Small intestine (tissue), 7 donors: ENCODE data around the gene CADPS. TPM values are rescaled to one million over a fixed set of nuclear protein-coding genes. Genes with fewer than 3 reads are reported as not detected.
A peak's percentile ranks its signal among the peaks of the same experiment; 100 is the strongest.

Source experiments
- DNase-seq, 2 donors: peaks; one replicate each; pipeline versions ENCODE4 v3.0.0 to v3.0.0-alpha.2; 2013
- FAIRE-seq: peaks from 2 replicates; lab custom pipeline; 2012; peaks lifted over from hg19 to GRCh38; lab: Jason Lieb, UNC
- H3K27ac ChIP-seq, 3 donors: one replicate each; pipeline ENCODE4 v1.5.1; 2013; ENCODE audit warnings: low read length in 2 of 3, mild to moderate bottlenecking in 2 of 3, control low read depth in 1 of 3, inconsistent platforms in 1 of 3, low read depth in 1 of 3, moderate library complexity in 1 of 3
- H3K27me3 ChIP-seq, 3 donors: one replicate each; pipeline ENCODE4 v1.6.1; 2013; ENCODE audit warnings: low read length in 3 of 3, inconsistent platforms in 1 of 3; ENCODE audit not compliant: control insufficient read depth in 3 of 3, insufficient read depth in 3 of 3
- H3K36me3 ChIP-seq, 3 donors: one replicate each; pipeline ENCODE4 v1.6.1; 2013; ENCODE audit warnings: low read length in 3 of 3, inconsistent platforms in 1 of 3, low read depth in 1 of 3, mild to moderate bottlenecking in 1 of 3, moderate library complexity in 1 of 3; ENCODE audit not compliant: control insufficient read depth in 3 of 3, insufficient read depth in 2 of 3
- H3K4me1 ChIP-seq, 3 donors: one replicate each; pipeline ENCODE4 v1.6.1; 2013; ENCODE audit warnings: low read length in 2 of 3, inconsistent platforms in 1 of 3, low read depth in 1 of 3, mild to moderate bottlenecking in 1 of 3, moderate library complexity in 1 of 3; ENCODE audit not compliant: control insufficient read depth in 3 of 3, insufficient read depth in 2 of 3
- H3K4me3 ChIP-seq, 3 donors: one replicate each; pipeline ENCODE4 v1.5.1; 2013; ENCODE audit warnings: low read length in 3 of 3, control low read depth in 1 of 3, inconsistent platforms in 1 of 3, low read depth in 1 of 3, mild to moderate bottlenecking in 1 of 3, moderate library complexity in 1 of 3
- H3K9me3 ChIP-seq, 2 donors: one replicate each; pipeline ENCODE4 v1.6.1; 2013; ENCODE audit warnings: low read depth in 1 of 2, low read length in 1 of 2; ENCODE audit not compliant: control insufficient read depth in 2 of 2, insufficient read depth in 1 of 2
- WGBS, 3 donors: extraction: QIAGEN DNeasy Blood & Tissue Kit; methylation state at CpG; one replicate each; pipeline ENCODE4 v1.1.7; 2013; 5-methylcytosine and 5-hydroxymethylcytosine counted together
- polyA plus RNA-seq, 4 donors: library from polyadenylated mRNA; stranded (reverse) in 3 of 4; unstranded in 1 of 4; fragments of 200-250 nt in 3 of 4; fragments of 120-200 nt in 1 of 4; gene quantifications; one replicate each; pipeline versions ENCODE4 v1.2.1 to v1.2.3, GENCODE V29; 2013
- donor health status: healthy with polysubstance abuse.
- donor health status: control.
- donor health status: control.
- donor health status: Bipolar disorder and iron deficiency.
- donor health status: healthy.

The CADPS gene
- polyA plus RNA-seq, 4 donors: 1.9 to 9.3 (median 6.0) TPM

DNA sequence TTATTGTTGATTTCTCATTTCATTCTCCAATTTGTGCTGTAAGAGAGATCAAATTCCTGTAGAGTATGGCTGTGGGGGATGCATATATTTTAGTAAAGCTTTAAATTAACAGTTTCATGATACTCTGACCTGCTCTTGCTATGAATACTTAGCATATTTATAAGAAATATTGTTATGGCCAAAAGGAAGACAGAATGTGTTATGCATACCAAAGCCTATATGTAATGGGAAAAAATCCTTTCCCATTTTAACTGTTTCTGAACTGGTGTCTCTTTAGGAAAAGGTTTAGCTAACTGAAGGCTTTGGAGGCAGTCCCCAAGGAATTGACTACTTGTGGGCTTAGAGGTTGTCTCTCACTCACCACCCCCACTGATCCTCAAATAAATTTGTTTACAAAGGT lies 59.2 kb downstream of the CADPS start:
- no peak overlapping the region for H3K4me3 ChIP-seq
- no peaks in the 10 kb centered on the region for H3K27me3 ChIP-seq
- no peak overlapping the region for H3K27ac ChIP-seq
- no peaks in the 10 kb centered on the region for H3K4me1 ChIP-seq
- H3K9me3 ChIP-seq: no peaks in the 10 kb centered on the region
- DNase-seq (no peak), FAIRE-seq (no peak)
- H3K36me3 ChIP-seq: no peaks in the 10 kb centered on the region

- Histone ChIP-seq H3K9me3 (no peaks in the 10 kb centered on the region), H3K4me1 (no peaks in the 10 kb centered on the region), H3K36me3 (no peaks in the 10 kb centered on the region), H3K27ac (no peak overlapping the region), H3K4me3 (no peak overlapping the region), H3K27me3 (no peaks in the 10 kb centered on the region)
- no peak for DNase-seq
- WGBS, 3 donors: 86 to 88% (median 87%) methylated on average over 3 of the region's 3 CpGs
- FAIRE-seq: no peak
Observed at GRCh38 chr3:62812631-62813030, 62.6 kb downstream of the CADPS start.

DNA sequence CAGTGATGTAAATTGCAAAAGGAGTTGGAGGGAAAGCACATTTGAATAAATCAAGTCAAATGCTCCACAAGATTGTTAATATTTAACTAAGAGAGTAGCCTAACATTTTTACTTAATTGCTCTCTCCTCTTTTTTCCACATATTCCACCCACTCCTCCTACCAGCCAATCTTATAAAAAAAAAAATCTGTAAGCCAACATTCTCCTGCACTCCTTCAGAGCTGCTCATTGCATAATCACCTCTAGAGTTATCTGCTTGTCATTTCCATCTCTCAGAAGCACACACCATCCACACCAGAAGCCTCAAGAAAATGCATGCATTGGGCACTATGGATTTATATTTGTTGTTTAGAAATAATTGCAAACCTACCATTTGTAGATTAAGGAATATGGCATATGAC lies 64.1 kb downstream of the CADPS start:
- DNase-seq: no peak
- H3K36me3 ChIP-seq: no peaks in the 10 kb centered on the region
- no peaks in the 10 kb centered on the region for H3K4me1 ChIP-seq
- no peak for FAIRE-seq
- H3K27ac ChIP-seq: no peak overlapping the region
- no peak overlapping the region for H3K4me3 ChIP-seq
- H3K9me3 ChIP-seq: no peaks in the 10 kb centered on the region
- no peaks in the 10 kb centered on the region for H3K27me3 ChIP-seq

GRCh38 chr3:62809369-62809768 lies 65.8 kb downstream of the CADPS start:
- WGBS, 3 donors: 72 to 83% (median 80%) methylated on average over 1 of the region's 1 CpG
- no peak for FAIRE-seq
- Histone ChIP-seq H3K27me3 (no peaks in the 10 kb centered on the region), H3K4me1 (no peaks in the 10 kb centered on the region), H3K9me3 (no peaks in the 10 kb centered on the region), H3K4me3 (no peak overlapping the region), H3K36me3 (no peaks in the 10 kb centered on the region), H3K27ac (no peak overlapping the region)
- DNase-seq: no peak

DNA sequence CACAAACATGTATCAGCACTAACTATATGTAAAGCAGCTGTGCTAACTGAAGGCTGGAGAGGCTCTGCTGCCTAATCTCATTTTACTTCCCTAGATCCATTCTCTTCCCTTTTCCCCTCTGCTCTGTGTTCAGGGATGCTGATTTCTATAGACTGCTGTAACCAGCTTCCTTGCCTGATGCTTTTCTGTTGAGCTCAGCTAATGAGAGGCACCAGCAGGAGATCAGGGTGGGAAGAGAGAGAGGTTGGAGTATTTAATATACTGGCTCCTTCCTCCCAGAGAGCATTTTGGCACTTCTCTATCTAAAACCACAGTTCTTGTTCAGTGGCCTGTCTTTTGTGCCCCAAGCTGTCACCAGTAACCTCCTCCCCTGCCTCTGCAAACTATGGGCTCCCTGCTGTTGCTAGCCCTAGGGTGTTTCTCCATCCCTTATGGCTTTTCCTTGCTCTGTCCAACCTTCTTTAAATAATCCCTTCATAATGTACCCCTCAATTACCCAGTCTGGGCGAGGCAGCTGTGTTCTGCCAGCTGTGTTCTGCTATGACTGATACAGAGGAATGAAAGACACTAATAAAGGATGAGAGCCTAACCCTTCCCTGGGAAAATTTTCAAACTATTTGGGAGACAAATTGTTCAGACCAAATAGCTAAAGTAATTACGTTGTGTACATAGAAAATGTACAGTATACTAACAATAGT lies 69.5 kb downstream of the CADPS start:
- FAIRE-seq (no peak), DNase-seq (no peak)
- WGBS, 3 donors: 64 to 74% (median 72%) methylated on average over 2 of the region's 2 CpGs
- no peaks in the 10 kb centered on the region for H3K36me3 ChIP-seq
- no peaks in the 10 kb centered on the region for H3K9me3 ChIP-seq
- no peak overlapping the region for H3K4me3 ChIP-seq
- H3K27ac ChIP-seq: no peak overlapping the region
- no peaks in the 10 kb centered on the region for H3K4me1 ChIP-seq
- no peaks in the 10 kb centered on the region for H3K27me3 ChIP-seq

GRCh38 chr3:62805106-62805505 lies 70.1 kb downstream of the CADPS start:
- FAIRE-seq (no peak), DNase-seq (no peak)
- H3K4me3 ChIP-seq: no peak overlapping the region
- no peaks in the 10 kb centered on the region for H3K9me3 ChIP-seq
- H3K27ac ChIP-seq: no peak overlapping the region
- no peaks in the 10 kb centered on the region for H3K4me1 ChIP-seq
- 79 to 84% (median 81%) methylated on average over 5 of the region's 5 CpGs for WGBS, 3 donors
- no peaks in the 10 kb centered on the region for H3K36me3 ChIP-seq
- H3K27me3 ChIP-seq: no peaks in the 10 kb centered on the region

GRCh38 chr3:62803276-62803675 lies 71.9 kb downstream of the CADPS start:
- FAIRE-seq (no peak), DNase-seq (no peak)
- Histone ChIP-seq H3K36me3 (no peaks in the 10 kb centered on the region), H3K27me3 (no peaks in the 10 kb centered on the region), H3K27ac (no peak overlapping the region), H3K4me1 (no peaks in the 10 kb centered on the region), H3K9me3 (no peaks in the 10 kb centered on the region), H3K4me3 (no peak overlapping the region)
- 23 to 42% (median 42%) methylated on average over 2 of the region's 2 CpGs for WGBS, 3 donors

DNA sequence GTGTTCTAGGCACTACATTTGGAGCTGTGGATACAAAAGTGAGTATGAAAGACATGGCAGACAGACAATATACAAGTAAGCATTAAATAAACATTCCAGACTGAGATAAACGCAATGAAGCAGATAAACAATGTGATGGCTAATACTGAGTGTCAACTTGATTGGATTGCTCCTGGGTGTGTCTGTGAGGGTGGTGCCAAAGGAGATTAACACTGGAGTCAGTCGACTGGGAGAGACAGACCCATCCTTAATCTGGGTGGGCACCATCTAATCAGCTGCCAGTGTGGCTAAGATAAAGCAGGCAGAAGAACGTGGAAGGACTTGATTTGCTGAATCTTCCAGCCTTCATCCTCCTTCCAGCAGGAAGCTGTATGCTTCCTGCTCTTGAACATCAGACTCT lies 77.2 kb downstream of the CADPS start:
- Histone ChIP-seq H3K36me3 (no peaks in the 10 kb centered on the region), H3K4me3 (no peak overlapping the region), H3K9me3 (no peaks in the 10 kb centered on the region), H3K4me1 (no peaks in the 10 kb centered on the region), H3K27ac (no peak overlapping the region), H3K27me3 (no peaks in the 10 kb centered on the region)
- WGBS, 3 donors: 6 to 20% (median 16%) methylated on average over 3 of the region's 3 CpGs
- peak in 1 of 2 donors; percentile 43 for DNase-seq
- FAIRE-seq: no peak

DNA sequence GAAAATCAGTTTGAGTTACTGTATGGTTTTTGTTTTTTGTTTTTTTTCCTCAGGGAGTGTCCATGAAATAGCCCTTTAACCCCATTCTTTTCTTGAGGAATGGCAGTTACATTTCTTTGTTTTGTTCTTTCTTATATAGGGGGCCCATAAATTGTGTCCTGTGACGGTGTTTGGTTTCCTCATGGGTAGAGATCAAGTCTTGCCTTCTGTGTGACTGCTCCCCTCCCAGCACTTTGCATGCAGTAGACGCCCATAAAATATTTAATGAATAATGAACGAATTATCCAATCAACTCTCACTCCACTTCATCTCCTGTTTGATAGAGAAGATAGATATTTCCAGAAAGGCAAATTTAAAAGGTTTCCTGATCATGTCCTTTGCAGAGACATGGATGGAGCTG lies 78.1 kb downstream of the CADPS start:
- Histone ChIP-seq H3K36me3 (no peaks in the 10 kb centered on the region), H3K27ac (no peak overlapping the region), H3K4me1 (no peaks in the 10 kb centered on the region), H3K9me3 (no peaks in the 10 kb centered on the region), H3K27me3 (no peaks in the 10 kb centered on the region), H3K4me3 (no peak overlapping the region)
- no peak for FAIRE-seq
- 27 to 54% (median 44%) methylated on average over 3 of the region's 3 CpGs for WGBS, 3 donors
- no peak for DNase-seq
